ENCODE data around the gene ABCA6.
"Not testable (repeated sequence)": the region's sequence is repeated elsewhere in the genome, so short reads cannot be mapped to it uniquely, and the experiment has no call there.

The ABCA6 gene

GRCh38 chr17:69134112-69134511 lies 7.6 kb downstream of the ABCA6 start:
- DNase-seq (ENCODE audit: low read depth, low spot score): no peak

- DNase-seq (ENCODE audit: low read depth, low spot score): no peak
Observed at GRCh38 chr17:69130627-69131296, 10.9 kb downstream of the ABCA6 start.

- DNase-seq (ENCODE audit: low read depth, low spot score): no peak
Observed at GRCh38 chr17:69123626-69124025, 18.1 kb downstream of the ABCA6 start.

- DNase-seq (ENCODE audit: low read depth, low spot score): no peak
Observed at GRCh38 chr17:69122065-69122464, 19.6 kb downstream of the ABCA6 start.

GRCh38 chr17:69117855-69118784 lies 23.6 kb downstream of the ABCA6 start:
- DNase-seq (ENCODE audit: low read depth, low spot score): no peak

GRCh38 chr17:69111794-69112193 lies 29.9 kb downstream of the ABCA6 start:
- no peak for DNase-seq (ENCODE audit: low read depth, low spot score)

GRCh38 chr17:69105907-69106730 lies 35.6 kb downstream of the ABCA6 start:
- DNase-seq (ENCODE audit: low read depth, low spot score): no peak

GRCh38 chr17:69103557-69104233 lies 38.0 kb downstream of the ABCA6 start:
- no peak for DNase-seq (ENCODE audit: low read depth, low spot score)

GRCh38 chr17:69098625-69099024 lies 43.1 kb downstream of the ABCA6 start:
- DNase-seq (ENCODE audit: low read depth, low spot score): no peak

- no peak for DNase-seq (ENCODE audit: low read depth, low spot score)
Observed at GRCh38 chr17:69096541-69096940, 45.2 kb downstream of the ABCA6 start.

- no peak for DNase-seq (ENCODE audit: low read depth, low spot score)
Observed at GRCh38 chr17:69093995-69094394, 47.7 kb downstream of the ABCA6 start.

GRCh38 chr17:69093279-69093789 lies 48.4 kb downstream of the ABCA6 start:
- DNase-seq (ENCODE audit: low read depth, low spot score): no peak

GRCh38 chr17:69090365-69090764 lies 51.3 kb downstream of the ABCA6 start:
- no peak for DNase-seq (ENCODE audit: low read depth, low spot score)

- no peak for DNase-seq (ENCODE audit: low read depth, low spot score)
Observed at GRCh38 chr17:69088643-69089200, 53.0 kb downstream of the ABCA6 start.

GRCh38 chr17:69086641-69087040 lies 55.1 kb downstream of the ABCA6 start:
- no peak for DNase-seq (ENCODE audit: low read depth, low spot score)

- no peak for DNase-seq (ENCODE audit: low read depth, low spot score)
Observed at GRCh38 chr17:69084911-69085310, 56.8 kb downstream of the ABCA6 start.

GRCh38 chr17:69082696-69083095 lies 59.0 kb downstream of the ABCA6 start:
- DNase-seq (ENCODE audit: low read depth, low spot score): no peak

- DNase-seq (ENCODE audit: low read depth, low spot score): no peak
Observed at GRCh38 chr17:69078864-69079263, 62.8 kb downstream of the ABCA6 start.

- no peak for DNase-seq (ENCODE audit: low read depth, low spot score)
Observed at GRCh38 chr17:69075823-69076222, 65.9 kb downstream of the ABCA6 start.

GRCh38 chr17:69073392-69073791 lies 68.3 kb downstream of the ABCA6 start:
- DNase-seq (ENCODE audit: low read depth, low spot score): not testable (repeated sequence)

GRCh38 chr17:69072803-69073256 lies 68.9 kb downstream of the ABCA6 start:
- not testable (repeated sequence) for DNase-seq (ENCODE audit: low read depth, low spot score)
